Fibroblast of pulmonary artery (primary cell): ENCODE results near the gene SETBP1.

Experiments used
- DNase-seq: peaks from one replicate; pipeline ENCODE4 v3.0.0-alpha.2; 2010; ENCODE audit warnings: low read depth
- H3K4me3 ChIP-seq: replicated peaks from 2 replicates; pipeline ENCODE4 v1.5.1; 2011; ENCODE audit warnings: low read depth, mild to moderate bottlenecking, control low read depth, low read length, moderate library complexity
- TF ChIP-seq, protein P1 (sequence below): IDR thresholded peaks from 2 replicates; pipeline ENCODE4 v1.5.1; 2011; ENCODE audit warnings: mild to moderate bottlenecking, control low read depth, low read length, inconsistent platforms; ENCODE audit errors: missing control alignments

The SETBP1 gene

DNA sequence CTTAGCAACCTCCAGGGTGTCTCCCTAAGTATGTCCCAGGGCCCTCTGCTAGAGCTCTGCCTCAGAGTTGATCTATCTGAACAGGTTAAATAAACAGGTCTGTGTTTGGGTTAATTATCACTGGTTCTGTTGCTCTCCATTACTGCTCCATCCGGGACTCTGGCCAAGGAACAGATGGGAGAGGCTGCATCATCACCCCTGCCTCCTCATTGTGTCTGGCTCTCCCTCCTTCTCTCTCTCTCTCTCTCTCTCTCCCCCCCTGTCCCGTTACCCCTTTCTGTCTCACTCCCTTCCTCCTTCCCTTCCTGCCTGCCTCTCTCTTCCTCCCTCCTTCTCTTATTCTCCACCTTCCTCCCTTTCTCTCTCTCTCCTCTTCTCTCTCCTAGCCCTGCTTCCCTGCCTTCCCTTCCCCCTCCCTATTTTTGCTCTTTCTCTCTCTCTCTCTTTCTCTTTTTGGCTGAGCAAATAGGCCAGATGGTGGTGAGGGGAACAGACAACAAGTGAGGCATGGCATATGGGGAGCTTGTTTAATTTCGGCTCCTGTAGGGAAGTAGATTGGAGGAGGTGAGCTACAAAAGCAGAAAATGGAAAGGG lies 62.1 kb downstream of the SETBP1 start:
- DNase-seq: peak; percentile 30
- TF ChIP-seq, protein P1, sequence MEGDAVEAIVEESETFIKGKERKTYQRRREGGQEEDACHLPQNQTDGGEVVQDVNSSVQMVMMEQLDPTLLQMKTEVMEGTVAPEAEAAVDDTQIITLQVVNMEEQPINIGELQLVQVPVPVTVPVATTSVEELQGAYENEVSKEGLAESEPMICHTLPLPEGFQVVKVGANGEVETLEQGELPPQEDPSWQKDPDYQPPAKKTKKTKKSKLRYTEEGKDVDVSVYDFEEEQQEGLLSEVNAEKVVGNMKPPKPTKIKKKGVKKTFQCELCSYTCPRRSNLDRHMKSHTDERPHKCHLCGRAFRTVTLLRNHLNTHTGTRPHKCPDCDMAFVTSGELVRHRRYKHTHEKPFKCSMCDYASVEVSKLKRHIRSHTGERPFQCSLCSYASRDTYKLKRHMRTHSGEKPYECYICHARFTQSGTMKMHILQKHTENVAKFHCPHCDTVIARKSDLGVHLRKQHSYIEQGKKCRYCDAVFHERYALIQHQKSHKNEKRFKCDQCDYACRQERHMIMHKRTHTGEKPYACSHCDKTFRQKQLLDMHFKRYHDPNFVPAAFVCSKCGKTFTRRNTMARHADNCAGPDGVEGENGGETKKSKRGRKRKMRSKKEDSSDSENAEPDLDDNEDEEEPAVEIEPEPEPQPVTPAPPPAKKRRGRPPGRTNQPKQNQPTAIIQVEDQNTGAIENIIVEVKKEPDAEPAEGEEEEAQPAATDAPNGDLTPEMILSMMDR: no peak

DNA sequence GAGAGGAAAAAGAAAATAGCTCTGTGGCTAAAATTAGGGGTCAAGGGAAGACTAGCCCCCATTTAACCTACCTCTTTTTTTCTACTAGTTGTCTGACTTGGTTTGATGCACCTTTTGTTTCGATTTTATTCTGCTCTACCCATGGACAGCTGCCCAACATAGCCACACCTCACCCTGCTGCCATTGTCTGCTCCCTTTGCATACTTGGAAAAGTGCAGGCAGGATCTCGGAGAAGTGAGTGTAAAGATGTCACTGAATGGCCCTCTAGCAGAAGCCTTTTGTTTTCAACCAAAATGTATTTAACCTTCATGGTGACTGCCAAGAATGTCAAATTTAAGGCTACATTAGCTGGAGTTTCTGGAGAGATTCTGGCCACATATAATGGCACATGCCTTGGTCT lies 62.9 kb downstream of the SETBP1 start:
- no peak for DNase-seq
- TF ChIP-seq, protein P1: no peak
- H3K4me3 ChIP-seq: no peak overlapping the region

More for the DNA sequence above, 62.1 kb downstream of the SETBP1 start:
- no peak overlapping the region for H3K4me3 ChIP-seq

DNA sequence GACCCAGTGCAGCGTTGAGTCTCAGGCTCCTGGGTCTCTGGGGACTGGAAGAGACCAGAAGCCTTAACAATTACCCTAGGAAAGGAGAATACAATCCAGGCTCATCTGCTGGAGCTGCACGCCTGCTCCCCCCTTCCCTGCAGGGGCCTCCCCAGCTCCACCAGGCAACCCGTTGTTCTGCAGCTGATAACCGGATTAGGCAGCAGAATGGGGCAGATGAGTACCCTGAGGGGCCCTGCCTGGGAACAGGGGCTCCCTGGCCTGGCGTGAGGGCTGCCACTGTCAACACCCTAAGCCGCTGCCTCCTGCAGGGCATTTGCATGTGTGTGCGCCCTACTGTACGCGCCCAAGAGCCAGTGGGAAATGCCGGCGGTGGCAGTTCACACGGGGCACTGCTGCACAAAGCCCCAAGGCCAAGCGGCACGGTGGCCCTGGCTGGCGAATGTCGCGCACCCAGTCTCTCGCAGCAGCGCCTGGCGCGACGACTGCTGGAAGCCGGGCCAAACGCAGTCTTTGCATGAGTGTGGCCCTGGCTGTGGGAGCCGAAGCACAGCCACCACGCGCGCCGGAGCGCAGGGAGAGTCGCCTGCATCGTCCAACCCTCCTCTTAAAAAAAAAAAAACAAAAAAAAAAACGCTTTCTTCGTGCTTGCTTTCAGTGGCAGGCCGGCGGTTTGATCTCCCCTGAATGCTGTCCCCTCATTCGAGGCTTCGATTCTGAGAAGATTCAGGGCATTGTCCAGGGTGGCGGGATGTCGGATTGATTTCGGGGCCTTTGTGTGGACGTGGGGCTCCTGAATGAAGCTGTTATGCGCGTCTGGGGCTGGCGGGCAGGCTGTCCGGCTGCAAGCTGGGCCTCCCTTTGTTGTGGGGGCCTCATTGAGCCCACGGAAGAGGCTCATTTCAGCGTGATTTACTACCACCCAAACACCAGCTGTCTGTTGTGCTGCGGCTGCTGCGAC lies 63.8 kb downstream of the SETBP1 start:
- no peak for DNase-seq
- H3K4me3 ChIP-seq: no peak overlapping the region
- TF ChIP-seq, protein P1: no peak

DNA sequence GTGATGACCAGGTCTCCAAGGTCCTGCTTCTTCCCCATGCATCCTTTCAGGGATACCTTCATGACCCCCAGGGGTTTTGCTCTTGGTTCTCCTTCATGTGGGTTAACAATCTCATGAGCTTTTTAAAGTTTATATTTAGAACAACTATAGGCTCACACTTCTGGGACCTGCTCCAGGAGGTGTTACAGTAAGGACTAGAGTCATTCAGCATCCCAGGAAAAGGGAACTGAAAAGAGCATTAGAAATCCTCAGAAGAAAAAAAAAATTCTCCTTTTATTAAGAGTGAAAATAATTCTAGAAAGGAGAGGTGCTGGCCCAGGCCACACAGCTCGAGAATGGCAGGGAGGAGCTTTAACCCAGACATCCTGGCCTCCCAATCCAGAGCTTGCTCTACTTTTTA lies 66.5 kb downstream of the SETBP1 start:
- no peak for DNase-seq
- TF ChIP-seq, protein P1: no peak
- H3K4me3 ChIP-seq: no peak overlapping the region

DNA sequence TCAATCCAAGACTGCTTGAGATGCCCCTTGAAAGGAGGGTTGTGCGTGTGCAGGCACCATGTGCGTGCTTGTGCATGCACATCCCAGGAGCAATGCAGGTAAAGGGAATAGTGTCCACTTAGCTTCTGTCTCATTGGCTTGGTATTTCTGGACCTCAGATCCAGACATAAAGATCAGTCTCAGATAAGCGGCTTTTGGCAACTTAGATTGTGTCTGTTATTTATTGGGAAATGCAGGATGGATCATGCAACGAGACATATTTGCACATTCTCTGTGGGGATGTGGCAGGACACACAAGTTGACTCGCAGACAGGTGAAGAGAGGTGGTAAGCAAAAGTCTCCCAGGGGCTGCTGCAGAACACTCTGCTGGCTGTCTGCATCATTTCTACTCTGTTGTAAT lies 67.9 kb downstream of the SETBP1 start:
- no peak for DNase-seq
- TF ChIP-seq, protein P1: no peak
- H3K4me3 ChIP-seq: no peak overlapping the region

DNA sequence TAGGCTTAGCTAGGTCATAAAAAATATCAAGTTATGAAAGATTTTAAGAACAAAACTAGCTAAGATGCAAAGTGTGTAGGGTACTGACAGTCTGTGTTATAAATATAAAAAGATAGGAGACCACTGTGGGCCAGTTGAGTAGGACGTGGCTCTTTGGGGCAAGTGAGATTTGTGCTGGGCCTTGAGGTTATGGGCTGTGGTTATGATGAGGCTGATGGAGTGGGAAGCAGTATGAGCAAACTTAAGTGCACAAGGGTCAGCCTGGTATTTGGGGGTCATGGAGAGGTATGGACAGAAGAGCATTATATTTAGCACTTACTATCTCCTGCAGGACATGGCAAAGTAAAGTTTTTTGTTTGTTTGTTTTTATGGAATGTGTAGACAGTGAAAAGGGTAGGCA lies 70.1 kb downstream of the SETBP1 start:
- TF ChIP-seq, protein P1: no peak
- DNase-seq: no peak
- no peak overlapping the region for H3K4me3 ChIP-seq
